T-helper 1 cell treated with Interleukin-12 subunit alpha and Interleukin-12 subunit beta and Interleukin-4 antibody, amounts not matched to agents 30 μg/mL and 1 μg/mL, for 36 hours (primary cell): ENCODE measurements around the gene UNG.
A peak's percentile ranks its signal among the peaks of the same experiment; 100 is the strongest.
"Not testable (repeated sequence)": the region's sequence is repeated elsewhere in the genome, so short reads cannot be mapped to it uniquely, and the experiment has no call there.

Experiments
- H3K27ac Mint-ChIP-seq: one replicate; pipeline ENCODE4 v1.8.0; 2021; ENCODE audit warnings: mild to moderate bottlenecking, mixed read lengths
- H3K27me3 Mint-ChIP-seq: one replicate; pipeline ENCODE4 v1.8.0; 2021; ENCODE audit warnings: low read depth, mixed read lengths
- H3K36me3 Mint-ChIP-seq: one replicate; pipeline ENCODE4 v1.8.0; 2021; ENCODE audit warnings: low read depth, mixed read lengths
- H3K4me1 Mint-ChIP-seq: one replicate; pipeline ENCODE4 v1.8.0; 2021; ENCODE audit warnings: low read depth, mixed read lengths
- H3K4me3 Mint-ChIP-seq: one replicate; pipeline ENCODE4 v1.8.0; 2021; ENCODE audit warnings: mild to moderate bottlenecking, moderate library complexity, mixed read lengths
- H3K9me3 Mint-ChIP-seq: one replicate; pipeline ENCODE4 v1.8.0; 2021; ENCODE audit warnings: mixed read lengths

The UNG gene

DNA sequence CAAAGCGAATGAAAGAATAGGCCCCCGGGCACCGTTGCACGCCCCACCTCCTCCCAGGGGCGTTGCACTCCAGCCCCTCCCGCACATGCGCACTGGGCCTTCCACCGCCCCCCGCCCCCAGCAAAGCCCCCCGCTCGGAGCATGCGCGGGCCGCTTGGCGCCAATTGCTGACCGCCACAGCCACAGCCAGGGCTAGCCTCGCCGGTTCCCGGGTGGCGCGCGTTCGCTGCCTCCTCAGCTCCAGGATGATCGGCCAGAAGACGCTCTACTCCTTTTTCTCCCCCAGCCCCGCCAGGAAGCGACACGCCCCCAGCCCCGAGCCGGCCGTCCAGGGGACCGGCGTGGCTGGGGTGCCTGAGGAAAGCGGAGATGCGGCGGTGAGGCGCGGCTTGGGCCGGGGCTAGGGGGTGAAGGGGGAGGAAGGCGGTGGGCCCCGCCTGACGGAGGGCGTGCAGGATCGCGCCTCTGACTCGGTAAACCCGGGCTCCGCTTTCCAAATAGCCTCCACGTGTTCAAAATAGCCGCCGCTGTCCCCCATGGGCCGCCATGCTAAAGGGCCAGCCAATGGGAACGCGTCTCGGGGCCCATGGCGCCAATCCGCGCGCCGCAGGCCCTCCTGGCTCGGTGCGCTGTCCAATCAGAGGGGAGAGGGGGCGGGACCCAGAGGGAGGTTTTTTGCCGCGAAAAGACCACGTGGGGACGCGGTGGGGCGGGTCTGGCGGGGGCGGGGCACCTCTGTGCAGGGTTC is at the start of gene UNG:
Gene UNG (plus strand): TSS at position 163 of the 748 bp plus-strand sequence. CDS start 83 bp downstream, at position 246.
- no peaks in the 10 kb centered on the region for H3K9me3 Mint-ChIP-seq
- peak within 1 kb of the TSS; percentile 76 for H3K27ac Mint-ChIP-seq
- H3K4me1 Mint-ChIP-seq = peaks cover 34% of the 10 kb centered on the region
- H3K4me3 Mint-ChIP-seq = peak within 1 kb of the TSS; percentile 87
- H3K27me3 Mint-ChIP-seq = no peaks in the 10 kb centered on the region
- H3K36me3 Mint-ChIP-seq = peaks cover 23% of the 10 kb centered on the region

DNA sequence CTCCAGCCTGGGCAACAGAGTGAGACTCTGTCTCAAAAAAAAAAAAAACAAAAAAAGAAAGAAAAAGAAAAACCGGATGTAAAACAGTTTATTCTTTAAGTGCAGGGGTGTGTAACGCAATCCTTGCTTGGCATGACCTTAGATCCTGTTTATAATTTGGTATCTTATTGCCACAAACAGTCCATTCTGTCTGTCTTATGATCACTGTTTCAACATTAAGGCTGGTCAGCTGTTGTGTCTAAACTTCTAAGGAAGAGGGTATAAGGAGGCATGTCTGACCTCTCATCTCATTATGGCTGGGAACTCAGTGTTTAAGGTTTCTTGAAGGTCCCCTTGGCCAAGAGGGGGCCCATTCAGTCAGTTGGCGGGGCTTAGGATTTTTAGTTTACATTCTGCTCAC is 48.7 kb upstream of the UNG start:
- Mint-ChIP-seq H3K4me1 (peaks cover 14% of the 10 kb centered on the region), H3K36me3 (peaks cover 11% of the 10 kb centered on the region)
- H3K4me3 Mint-ChIP-seq, H3K9me3 Mint-ChIP-seq, H3K27ac Mint-ChIP-seq, H3K27me3 Mint-ChIP-seq: not testable (repeated sequence)

DNA sequence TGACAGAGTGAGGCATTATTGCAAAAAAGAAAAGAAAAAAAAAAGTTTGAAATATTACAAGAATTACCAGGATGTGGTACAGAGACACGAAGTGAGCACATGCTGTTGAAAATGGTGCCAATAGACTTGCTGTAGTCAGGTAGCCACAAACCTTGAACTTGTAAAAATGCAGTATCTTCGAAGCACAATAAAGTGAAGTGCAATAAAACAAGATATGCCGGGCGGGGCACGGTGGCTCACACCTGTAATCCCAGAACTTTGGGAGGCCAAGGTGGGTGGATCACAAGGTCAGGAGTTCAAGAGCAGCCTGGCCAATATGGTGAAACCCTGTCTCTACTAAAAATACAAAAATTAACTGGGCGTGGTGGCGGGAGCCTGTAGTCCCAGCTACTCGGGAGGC is 47.6 kb upstream of the UNG start:
- not testable (repeated sequence) for H3K4me3 Mint-ChIP-seq, H3K9me3 Mint-ChIP-seq, H3K27me3 Mint-ChIP-seq, H3K27ac Mint-ChIP-seq
- H3K4me1 Mint-ChIP-seq = peaks cover 17% of the 10 kb centered on the region
- H3K36me3 Mint-ChIP-seq = peaks cover 11% of the 10 kb centered on the region

DNA sequence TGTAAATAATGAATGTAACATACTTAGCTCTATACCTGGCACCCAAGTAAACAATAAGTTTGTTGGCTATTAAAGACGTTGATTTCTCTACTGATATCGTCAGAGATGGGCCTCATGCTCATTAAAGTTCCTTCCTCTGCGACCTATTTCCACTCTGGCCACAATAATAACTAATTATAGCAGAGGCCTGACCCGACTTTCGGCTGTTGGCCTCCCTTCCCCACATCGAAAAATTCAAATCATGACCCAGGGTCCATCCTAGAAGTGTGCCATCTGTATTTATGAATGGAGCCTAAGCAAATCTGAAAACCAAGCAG is 45.3 kb upstream of the UNG start:
- no peaks in the 10 kb centered on the region for H3K27me3 Mint-ChIP-seq
- peaks cover 17% of the 10 kb centered on the region for H3K4me1 Mint-ChIP-seq
- H3K27ac Mint-ChIP-seq = peak overlapping the region; percentile 87
- H3K36me3 Mint-ChIP-seq = peaks cover 12% of the 10 kb centered on the region
- H3K4me3 Mint-ChIP-seq = peak overlapping the region; percentile 96
- H3K9me3 Mint-ChIP-seq = no peaks in the 10 kb centered on the region

DNA sequence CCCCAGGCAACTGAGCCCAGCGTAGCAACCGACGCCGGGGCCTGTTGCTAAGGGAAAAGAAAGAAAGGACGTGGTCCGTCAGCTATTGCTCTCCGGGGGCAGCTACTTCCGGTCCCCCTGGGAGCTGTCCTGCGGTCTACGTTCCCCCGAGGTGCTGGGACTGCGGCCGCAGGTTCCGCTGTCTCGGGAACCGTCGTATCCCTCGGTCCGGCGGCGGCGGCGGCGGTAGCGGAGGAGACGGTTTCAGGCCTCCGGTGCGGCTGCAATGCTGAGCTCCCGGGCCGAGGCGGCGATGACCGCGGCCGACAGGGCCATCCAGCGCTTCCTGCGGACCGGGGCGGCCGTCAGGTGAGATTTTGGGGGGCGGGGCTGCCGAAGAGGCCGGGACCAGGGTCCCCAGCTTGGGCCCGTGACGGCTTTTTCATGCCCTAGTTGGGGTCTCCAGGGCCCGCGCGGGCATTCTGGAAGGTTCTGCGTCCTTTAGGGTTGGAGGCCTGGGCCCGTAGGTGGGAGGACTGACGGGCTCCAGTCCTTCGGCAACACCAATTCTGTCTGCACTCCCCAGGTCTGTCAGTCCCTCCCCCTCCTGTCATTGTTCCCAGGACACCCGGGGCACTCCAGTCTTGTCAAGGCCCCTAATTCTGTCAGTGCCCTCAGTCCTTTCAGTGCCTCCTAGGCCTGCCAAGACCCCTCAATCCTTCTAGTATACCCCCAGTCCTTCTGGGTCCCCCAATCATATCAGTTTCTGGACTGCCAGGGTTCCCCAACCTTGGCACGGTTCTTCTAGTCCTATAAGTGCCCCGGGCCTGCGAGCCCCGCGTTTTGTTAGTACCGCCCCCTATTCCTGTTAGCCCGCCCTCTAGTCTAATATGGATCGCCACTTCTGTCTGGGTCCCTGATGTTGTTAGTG is 44.7 kb upstream of the UNG start, which contains the start of gene USP30:
Gene USP30 (plus strand): TSS at position 163 of the 910 bp plus-strand sequence. CDS start 103 bp downstream, at position 266.
- Mint-ChIP-seq H3K27me3 (no peaks in the 10 kb centered on the region), H3K4me1 (peaks cover 15% of the 10 kb centered on the region), H3K4me3 (peak within 1 kb of the TSS; percentile 96), H3K9me3 (no peaks in the 10 kb centered on the region), H3K27ac (peak within 1 kb of the TSS; percentile 98), H3K36me3 (peaks cover 10% of the 10 kb centered on the region)

DNA sequence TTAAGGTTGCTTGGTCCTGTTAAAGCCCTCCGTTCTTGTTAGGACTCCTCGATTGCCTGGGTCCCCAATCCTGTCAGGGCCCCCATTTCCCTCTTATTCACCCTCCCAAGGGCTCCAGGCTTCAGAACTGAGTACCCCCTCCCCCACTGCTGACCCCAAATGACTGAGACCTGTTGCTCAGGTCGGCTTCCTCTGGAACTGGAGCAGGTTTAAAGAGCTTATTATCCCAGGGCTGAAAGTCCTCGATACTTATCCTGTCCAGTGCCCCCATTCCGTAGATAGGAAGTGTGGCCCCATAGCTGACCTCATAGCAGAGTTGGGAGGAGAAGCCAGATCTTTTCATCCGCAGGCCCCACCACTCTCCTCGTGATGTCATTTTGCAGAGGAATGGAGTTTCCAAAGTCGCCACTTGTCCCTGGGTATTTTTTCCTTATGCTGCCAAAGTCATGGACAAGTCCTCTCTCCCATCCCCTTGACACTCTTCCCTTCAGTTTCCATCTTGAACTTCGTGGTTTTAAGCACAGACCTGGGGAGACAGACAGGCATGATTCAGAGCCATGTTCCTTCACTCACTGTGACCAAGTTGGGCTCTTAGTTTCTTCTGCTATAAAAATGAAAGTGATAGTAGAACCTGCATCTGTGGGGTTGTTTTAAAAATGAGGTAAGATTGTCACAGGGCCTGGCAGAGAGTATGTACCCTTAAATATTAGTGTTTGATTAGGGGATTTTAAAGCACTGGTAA is 43.8 kb upstream of the UNG start:
- Mint-ChIP-seq H3K27ac (peak overlapping the region; percentile 98), H3K27me3 (no peaks in the 10 kb centered on the region), H3K9me3 (no peaks in the 10 kb centered on the region), H3K4me3 (peak overlapping the region; percentile 96), H3K36me3 (peaks cover 14% of the 10 kb centered on the region), H3K4me1 (peaks cover 15% of the 10 kb centered on the region)

DNA sequence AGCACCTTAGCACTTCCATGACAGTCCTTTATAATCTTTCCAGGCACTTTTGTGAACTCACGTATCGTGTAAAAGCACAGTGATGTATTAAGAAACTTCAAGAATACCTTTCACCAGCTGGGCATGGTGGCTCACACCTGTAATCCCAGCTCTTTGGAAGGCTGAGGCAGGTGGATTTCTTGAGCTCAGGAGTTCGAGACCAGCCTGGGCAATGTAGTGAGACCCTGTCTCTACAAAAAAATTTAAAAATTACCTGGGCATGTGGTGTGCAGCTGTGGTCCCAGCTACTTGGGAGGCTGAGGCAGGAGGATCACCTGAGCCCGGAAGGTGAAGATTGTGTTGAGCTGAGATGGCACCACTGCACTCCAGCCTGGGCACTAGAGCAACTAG is 43.3 kb upstream of the UNG start:
- Mint-ChIP-seq H3K4me3 (peak overlapping the region; percentile 96), H3K4me1 (peaks cover 15% of the 10 kb centered on the region), H3K27ac (peak overlapping the region; percentile 98), H3K36me3 (peaks cover 14% of the 10 kb centered on the region)
- not testable (repeated sequence) for H3K27me3 Mint-ChIP-seq, H3K9me3 Mint-ChIP-seq

DNA sequence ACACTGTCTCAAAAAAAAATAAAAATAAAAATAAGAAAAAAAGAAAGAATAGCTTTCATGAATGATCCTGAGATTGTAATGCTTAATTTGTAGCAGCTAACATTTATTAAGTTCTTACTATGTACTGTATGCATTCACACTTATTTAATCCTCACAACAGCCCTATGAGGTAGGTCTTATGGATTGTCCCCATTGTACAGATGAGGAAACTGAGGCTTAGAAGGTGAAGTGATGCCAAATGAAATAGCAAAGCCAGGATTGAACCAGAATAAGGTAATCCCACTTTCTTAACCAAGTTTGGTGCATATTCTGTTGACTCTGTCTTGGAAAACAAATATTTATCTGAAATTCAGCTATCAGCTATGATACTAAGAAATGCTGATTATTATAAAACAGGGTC is 42.9 kb upstream of the UNG start:
- Mint-ChIP-seq H3K27me3 (no peaks in the 10 kb centered on the region), H3K36me3 (peaks cover 14% of the 10 kb centered on the region), H3K4me3 (no peak overlapping the region), H3K27ac (peak overlapping the region; percentile 98), H3K4me1 (peaks cover 15% of the 10 kb centered on the region), H3K9me3 (no peaks in the 10 kb centered on the region)

DNA sequence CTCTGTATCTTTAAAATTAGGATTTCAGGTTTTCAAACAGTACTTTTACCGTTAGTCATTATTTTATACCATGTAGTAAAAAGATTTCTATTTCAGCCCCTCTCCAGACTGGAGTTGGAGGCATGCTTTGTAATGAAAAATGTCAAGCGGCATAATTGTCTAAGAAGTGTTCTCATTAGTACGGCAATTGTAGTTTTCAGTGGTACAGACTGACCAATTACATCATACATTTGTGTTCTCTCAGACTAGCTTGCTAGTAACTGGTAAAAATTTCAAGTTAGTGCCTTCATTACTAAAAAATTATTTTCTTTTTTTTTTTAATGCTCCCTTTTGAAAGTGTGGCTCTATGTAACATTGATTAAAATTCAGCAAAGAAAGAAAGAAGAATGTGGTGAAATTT is 40.5 kb upstream of the UNG start:
- no peaks in the 10 kb centered on the region for H3K27me3 Mint-ChIP-seq
- no peaks in the 10 kb centered on the region for H3K9me3 Mint-ChIP-seq
- H3K27ac Mint-ChIP-seq = no peak overlapping the region
- no peak overlapping the region for H3K4me3 Mint-ChIP-seq
- H3K36me3 Mint-ChIP-seq = peaks cover 11% of the 10 kb centered on the region
- peaks cover 15% of the 10 kb centered on the region for H3K4me1 Mint-ChIP-seq

DNA sequence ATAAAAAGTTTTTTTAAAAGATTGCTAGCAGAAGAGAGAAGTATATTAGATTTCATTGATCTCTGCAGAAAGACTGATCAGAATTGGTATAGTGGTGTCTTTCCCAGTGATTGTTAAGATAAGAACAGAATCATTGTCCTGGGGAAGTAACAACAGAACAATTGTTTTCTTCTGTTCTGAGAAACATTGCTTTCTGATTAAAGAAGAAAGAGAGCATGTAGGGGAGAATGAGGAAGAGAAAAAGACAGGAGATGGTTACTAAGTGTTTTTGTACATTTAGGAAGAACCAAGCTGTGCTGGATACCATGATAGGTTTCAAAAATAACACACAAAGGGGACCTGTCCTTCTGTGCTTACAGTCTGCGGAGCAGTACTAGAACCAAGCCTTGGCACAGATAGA is 40.0 kb upstream of the UNG start:
- no peak overlapping the region for H3K4me3 Mint-ChIP-seq
- no peak overlapping the region for H3K27ac Mint-ChIP-seq
- no peaks in the 10 kb centered on the region for H3K9me3 Mint-ChIP-seq
- no peaks in the 10 kb centered on the region for H3K27me3 Mint-ChIP-seq
- peaks cover 7% of the 10 kb centered on the region for H3K36me3 Mint-ChIP-seq
- peaks cover 11% of the 10 kb centered on the region for H3K4me1 Mint-ChIP-seq

DNA sequence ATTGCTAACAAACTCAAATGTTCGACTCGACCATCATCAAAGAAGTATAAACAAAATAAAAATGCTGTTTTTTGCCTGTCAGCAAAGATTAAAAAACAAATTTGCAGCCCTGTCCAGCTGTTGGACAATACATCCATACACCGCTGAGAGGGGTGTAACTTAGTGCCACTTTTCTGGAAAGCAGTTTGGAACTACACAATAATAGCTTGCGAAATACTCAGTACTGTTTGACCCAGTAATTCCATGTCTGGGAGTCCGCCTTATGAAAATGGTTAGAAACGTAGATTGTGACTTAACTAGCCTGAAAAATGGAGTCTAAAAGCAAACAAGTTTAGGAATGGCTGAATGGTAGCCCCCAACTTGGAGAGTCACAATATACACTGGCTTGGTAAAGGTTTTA is 38.6 kb upstream of the UNG start:
- no peak overlapping the region for H3K4me3 Mint-ChIP-seq
- H3K27ac Mint-ChIP-seq = no peak overlapping the region
- H3K9me3 Mint-ChIP-seq = no peaks in the 10 kb centered on the region
- peaks cover 5% of the 10 kb centered on the region for H3K4me1 Mint-ChIP-seq
- no peaks in the 10 kb centered on the region for H3K27me3 Mint-ChIP-seq
- H3K36me3 Mint-ChIP-seq = peaks cover 8% of the 10 kb centered on the region

DNA sequence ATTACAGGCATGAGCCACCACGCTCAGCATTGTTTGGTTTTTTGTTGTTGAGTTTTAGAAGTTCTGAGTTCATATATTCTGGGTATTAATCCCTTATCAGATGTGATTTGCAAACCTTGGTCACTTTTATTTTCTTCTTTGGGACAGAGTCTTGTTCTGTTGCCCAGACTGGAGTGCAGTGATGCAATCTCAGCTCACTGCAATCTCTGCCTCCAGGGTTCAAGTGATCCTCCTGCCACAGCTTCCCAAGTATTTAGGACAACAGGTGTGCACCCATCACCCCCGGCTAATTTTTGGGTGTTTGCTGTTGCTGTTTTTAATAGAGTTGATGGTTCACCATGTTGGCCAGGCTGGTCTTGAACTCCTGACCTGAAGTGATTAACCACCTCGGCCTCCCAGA is 33.3 kb upstream of the UNG start:
- H3K9me3 Mint-ChIP-seq = no peaks in the 10 kb centered on the region
- no peaks in the 10 kb centered on the region for H3K27me3 Mint-ChIP-seq
- no peak overlapping the region for H3K4me3 Mint-ChIP-seq
- no peak overlapping the region for H3K27ac Mint-ChIP-seq
- peaks cover 2% of the 10 kb centered on the region for H3K4me1 Mint-ChIP-seq
- H3K36me3 Mint-ChIP-seq = peaks cover 2% of the 10 kb centered on the region

DNA sequence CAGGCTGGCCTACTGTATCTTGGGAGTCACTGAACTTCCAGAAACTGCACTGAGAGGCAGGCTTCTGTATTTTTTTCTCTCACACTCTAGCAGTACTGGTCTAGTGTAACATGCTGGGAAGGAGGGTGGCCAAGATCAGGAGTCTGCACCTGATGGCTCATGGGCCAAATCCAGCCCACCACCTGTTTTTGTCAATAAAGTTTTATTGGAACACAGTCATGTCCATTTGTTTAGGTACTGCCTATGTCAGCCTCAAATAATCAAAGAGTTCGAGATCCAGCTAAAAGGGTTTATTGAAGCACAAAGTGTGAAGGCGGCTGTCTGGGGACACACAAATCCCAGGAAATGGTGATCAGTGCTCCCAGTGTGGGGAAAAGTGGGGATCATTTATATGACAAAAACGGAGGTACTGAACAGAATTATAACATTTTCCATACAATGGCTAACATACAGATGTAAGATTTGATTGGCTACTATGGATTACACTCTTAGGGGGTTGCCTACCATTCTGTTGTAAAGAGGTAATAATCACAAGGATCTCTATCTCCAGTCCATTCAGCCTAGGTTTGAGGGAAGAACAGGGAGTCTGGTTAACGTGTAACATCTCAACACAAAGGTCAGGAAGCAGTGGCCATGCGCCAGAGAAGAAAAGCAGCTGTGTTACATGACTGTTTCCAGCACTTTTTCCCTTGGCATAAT is 32.1 kb upstream of the UNG start:
- H3K9me3 Mint-ChIP-seq = no peaks in the 10 kb centered on the region
- H3K4me1 Mint-ChIP-seq = peaks cover 2% of the 10 kb centered on the region
- no peaks in the 10 kb centered on the region for H3K27me3 Mint-ChIP-seq
- peaks cover 9% of the 10 kb centered on the region for H3K36me3 Mint-ChIP-seq
- no peak overlapping the region for H3K4me3 Mint-ChIP-seq
- H3K27ac Mint-ChIP-seq = no peak overlapping the region

DNA sequence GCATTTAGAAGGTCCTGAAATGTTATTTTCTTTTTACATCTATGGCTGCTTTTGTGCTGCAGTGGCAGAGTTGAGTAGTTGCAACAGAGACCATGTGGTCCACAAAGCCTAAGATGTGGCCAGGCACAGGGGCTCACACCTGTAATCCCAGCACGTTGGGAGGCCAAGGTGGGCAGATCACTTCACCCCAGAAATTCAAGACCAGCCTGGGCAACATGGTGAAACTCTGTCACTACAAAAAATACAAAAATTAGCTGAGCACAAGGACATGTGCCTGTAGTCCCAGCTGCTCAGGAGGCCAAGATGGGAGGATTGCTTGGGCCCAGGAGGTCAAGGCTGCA is 31.6 kb upstream of the UNG start:
- Mint-ChIP-seq H3K36me3 (peaks cover 9% of the 10 kb centered on the region), H3K27me3 (no peaks in the 10 kb centered on the region), H3K27ac (no peak overlapping the region), H3K4me3 (no peak overlapping the region), H3K4me1 (peaks cover 2% of the 10 kb centered on the region), H3K9me3 (no peaks in the 10 kb centered on the region)
